Measurements from ENCODE around the gene FAM107A.

FAM107A gene

GRCh38 chr3:58540176-58540858 is 36.9 kb downstream of the FAM107A start:
- intact Hi-C loops (cut with DNase I; ENCODE audit: low total_unique reads) = no loop called here
- peaks cover 0 to 22% (median 18%) of the 10 kb centered on the region in 4 donors for H3K4me1 ChIP-seq
- H3K4me3 ChIP-seq = no peak overlapping the region
- TF ChIP-seq CTCF (IDR thresholded peaks at IDR 0.05) = no peak
- H3K27ac ChIP-seq = no peak overlapping the region
- H3K9me3 ChIP-seq = no peaks in the 10 kb centered on the region
- no peaks in the 10 kb centered on the region for H3K27me3 ChIP-seq
- H3K36me3 ChIP-seq = no peaks in the 10 kb centered on the region
- DNase-seq = no peak

GRCh38 chr3:58539626-58540025 is 37.6 kb downstream of the FAM107A start:
- intact Hi-C loops (cut with DNase I; ENCODE audit: low total_unique reads) = no loop called here
- Histone ChIP-seq H3K27me3 (no peaks in the 10 kb centered on the region), H3K4me3 (no peak overlapping the region), H3K4me1 (peaks cover 0 to 26% (median 19%) of the 10 kb centered on the region in 4 donors), H3K36me3 (peaks cover 0 to 3% (median 0%) of the 10 kb centered on the region in 3 donors), H3K27ac (no peak overlapping the region), H3K9me3 (no peaks in the 10 kb centered on the region)
- no peak for TF ChIP-seq CTCF (IDR thresholded peaks at IDR 0.05)
- no peak for DNase-seq

- TF ChIP-seq CTCF (IDR thresholded peaks at IDR 0.05) = no peak
- Histone ChIP-seq H3K4me1 (peaks cover 0 to 29% (median 22%) of the 10 kb centered on the region in 4 donors), H3K27me3 (no peaks in the 10 kb centered on the region), H3K36me3 (peaks cover 0 to 17% (median 14%) of the 10 kb centered on the region in 3 donors), H3K4me3 (no peak overlapping the region), H3K27ac (peak overlapping the region; percentile 74 to 83), H3K9me3 (no peaks in the 10 kb centered on the region)
- intact Hi-C loops (cut with DNase I; ENCODE audit: low total_unique reads) = no loop called here
- no peak for DNase-seq
Observed at GRCh38 chr3:58537412-58538301, 39.5 kb downstream of the FAM107A start.

GRCh38 chr3:58536501-58537411 is 40.4 kb downstream of the FAM107A start, which contains the start of gene ACOX2:
Gene ACOX2, minus strand, starts transcription at chr3:58537190. Its CDS starts 2,084 bp downstream, at chr3:58535106.
- Histone ChIP-seq H3K9me3 (no peaks in the 10 kb centered on the region), H3K27ac (peak within 1 kb of the TSS; percentile 74 to 83), H3K36me3 (peaks cover 2 to 18% (median 16%) of the 10 kb centered on the region in 3 donors), H3K4me1 (peaks cover 0 to 30% (median 23%) of the 10 kb centered on the region in 4 donors), H3K27me3 (no peaks in the 10 kb centered on the region), H3K4me3 (peak within 1 kb of the TSS; percentile 46)
- no peak for TF ChIP-seq CTCF (IDR thresholded peaks at IDR 0.05)
- intact Hi-C loops (cut with DNase I; ENCODE audit: low total_unique reads) = no loop called here
- DNase-seq = peak; percentile 78 to 85

All from tibial artery (tissue), 4 donors.